Measurements from ENCODE around the gene SIL1. TPM values are rescaled to one million over a fixed set of nuclear protein-coding genes. Genes with fewer than 3 reads are reported as not detected.

Gene SIL1
- total RNA-seq, 4 donors from 2014 or later: 41.4 to 63.1 (median 52.8) TPM

DNA sequence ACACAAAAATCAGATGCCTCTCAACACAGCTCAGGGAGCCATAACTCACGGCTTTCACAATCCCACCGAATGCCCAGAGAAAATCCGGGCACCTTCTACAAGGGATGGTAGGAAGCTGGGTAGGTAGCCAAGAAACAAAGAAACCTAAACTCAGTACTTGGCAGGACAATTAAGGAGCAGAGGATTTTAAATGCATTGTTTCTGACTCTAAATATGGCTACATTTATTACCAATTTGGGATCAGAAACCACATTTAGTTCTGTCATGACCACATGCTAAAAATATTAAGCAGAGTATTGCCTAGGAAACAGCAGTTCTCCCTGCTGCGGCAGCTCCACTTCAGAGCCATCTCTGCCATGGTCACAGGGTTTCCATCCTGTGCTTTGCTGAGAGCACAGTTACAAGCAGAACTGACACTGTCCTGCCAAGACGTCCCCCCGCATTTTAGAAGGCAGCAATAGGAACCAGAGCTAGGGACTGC lies 57.5 kb downstream of the SIL1 start:
- H3K36me3 ChIP-seq: no peaks in the 10 kb centered on the region
- 53 to 58% methylated on average over 6 of the region's 6 CpGs for WGBS, 2 donors
- no peaks in the 10 kb centered on the region for H3K27me3 ChIP-seq
- DNase-seq (ENCODE audit: low spot score in 2 of 2): no peak
- H3K9me3 ChIP-seq: no peaks in the 10 kb centered on the region
- H3K27ac ChIP-seq: peak overlapping the region in 2 of 4 donors; percentile 30 to 48
- peaks cover 0 to 47% (median 27%) of the 10 kb centered on the region in 4 donors for H3K4me1 ChIP-seq
- TF ChIP-seq POLR2A (IDR thresholded peaks at IDR 0.05) (no peak), EP300 (IDR thresholded peaks at IDR 0.05) (no peak)
- TF ChIP-seq, protein P1, sequence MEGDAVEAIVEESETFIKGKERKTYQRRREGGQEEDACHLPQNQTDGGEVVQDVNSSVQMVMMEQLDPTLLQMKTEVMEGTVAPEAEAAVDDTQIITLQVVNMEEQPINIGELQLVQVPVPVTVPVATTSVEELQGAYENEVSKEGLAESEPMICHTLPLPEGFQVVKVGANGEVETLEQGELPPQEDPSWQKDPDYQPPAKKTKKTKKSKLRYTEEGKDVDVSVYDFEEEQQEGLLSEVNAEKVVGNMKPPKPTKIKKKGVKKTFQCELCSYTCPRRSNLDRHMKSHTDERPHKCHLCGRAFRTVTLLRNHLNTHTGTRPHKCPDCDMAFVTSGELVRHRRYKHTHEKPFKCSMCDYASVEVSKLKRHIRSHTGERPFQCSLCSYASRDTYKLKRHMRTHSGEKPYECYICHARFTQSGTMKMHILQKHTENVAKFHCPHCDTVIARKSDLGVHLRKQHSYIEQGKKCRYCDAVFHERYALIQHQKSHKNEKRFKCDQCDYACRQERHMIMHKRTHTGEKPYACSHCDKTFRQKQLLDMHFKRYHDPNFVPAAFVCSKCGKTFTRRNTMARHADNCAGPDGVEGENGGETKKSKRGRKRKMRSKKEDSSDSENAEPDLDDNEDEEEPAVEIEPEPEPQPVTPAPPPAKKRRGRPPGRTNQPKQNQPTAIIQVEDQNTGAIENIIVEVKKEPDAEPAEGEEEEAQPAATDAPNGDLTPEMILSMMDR (IDR thresholded peaks at IDR 0.05): no peak
- no peak overlapping the region for H3K4me3 ChIP-seq

DNA sequence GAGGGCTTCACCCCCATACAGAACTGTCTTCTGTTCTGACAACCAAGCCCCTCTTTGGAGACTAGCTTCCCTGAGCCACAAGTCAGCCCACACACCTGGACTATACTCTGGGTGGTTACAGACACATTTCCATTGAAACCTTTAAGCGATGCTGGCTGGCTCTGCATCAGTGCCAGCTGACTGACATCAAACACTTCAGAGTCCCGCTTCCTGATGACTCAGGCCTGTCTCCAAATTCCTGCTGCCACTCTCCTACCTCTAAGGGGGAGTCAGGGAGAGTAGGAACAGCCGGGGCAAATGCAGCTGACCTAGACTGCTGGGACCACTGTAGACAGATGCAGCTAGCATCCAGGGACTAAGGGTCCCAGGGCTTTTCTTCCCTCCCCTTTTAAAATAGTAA lies 59.4 kb downstream of the SIL1 start:
- no peak for DNase-seq (ENCODE audit: low spot score in 2 of 2)
- Histone ChIP-seq H3K36me3 (no peaks in the 10 kb centered on the region), H3K27ac (peak overlapping the region in 1 of 4 donors; percentile 8), H3K9me3 (no peaks in the 10 kb centered on the region), H3K4me3 (no peak overlapping the region), H3K27me3 (no peaks in the 10 kb centered on the region), H3K4me1 (peaks cover 0 to 55% (median 27%) of the 10 kb centered on the region in 4 donors)
- WGBS, 2 donors: 49 to 57% methylated on average over 3 of the region's 3 CpGs
- no peak for TF ChIP-seq POLR2A (IDR thresholded peaks at IDR 0.05)
- no peak for TF ChIP-seq EP300 (IDR thresholded peaks at IDR 0.05)
- TF ChIP-seq, protein P1 (IDR thresholded peaks at IDR 0.05): no peak

DNA sequence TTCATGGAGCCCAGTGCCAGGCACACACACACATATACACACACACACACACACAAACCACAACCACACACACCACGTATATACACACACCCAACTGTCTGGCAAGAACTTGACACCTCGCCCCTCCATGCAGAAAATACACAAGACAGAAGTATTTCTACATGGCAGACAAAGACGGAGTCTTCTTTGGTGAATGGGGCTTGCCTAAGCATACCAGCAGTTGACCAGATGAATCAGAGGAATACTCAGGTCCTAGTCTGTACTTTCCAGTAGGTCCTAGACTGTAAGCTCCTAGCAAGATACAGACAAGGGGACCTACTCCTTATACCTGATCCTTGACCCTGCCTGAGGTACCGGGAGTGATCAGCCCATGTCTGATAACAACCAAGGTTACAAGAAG lies 60.1 kb downstream of the SIL1 start:
- Histone ChIP-seq H3K27ac (no peak overlapping the region), H3K36me3 (no peaks in the 10 kb centered on the region), H3K9me3 (no peaks in the 10 kb centered on the region), H3K27me3 (no peaks in the 10 kb centered on the region), H3K4me3 (no peak overlapping the region), H3K4me1 (peaks cover 0 to 62% (median 27%) of the 10 kb centered on the region in 4 donors)
- WGBS, 2 donors: 69 to 78% methylated on average over 4 of the region's 4 CpGs
- TF ChIP-seq EP300 (IDR thresholded peaks at IDR 0.05): no peak
- no peak for TF ChIP-seq POLR2A (IDR thresholded peaks at IDR 0.05)
- TF ChIP-seq, protein P1 (IDR thresholded peaks at IDR 0.05): no peak
- no peak for DNase-seq (ENCODE audit: low spot score in 2 of 2)

DNA sequence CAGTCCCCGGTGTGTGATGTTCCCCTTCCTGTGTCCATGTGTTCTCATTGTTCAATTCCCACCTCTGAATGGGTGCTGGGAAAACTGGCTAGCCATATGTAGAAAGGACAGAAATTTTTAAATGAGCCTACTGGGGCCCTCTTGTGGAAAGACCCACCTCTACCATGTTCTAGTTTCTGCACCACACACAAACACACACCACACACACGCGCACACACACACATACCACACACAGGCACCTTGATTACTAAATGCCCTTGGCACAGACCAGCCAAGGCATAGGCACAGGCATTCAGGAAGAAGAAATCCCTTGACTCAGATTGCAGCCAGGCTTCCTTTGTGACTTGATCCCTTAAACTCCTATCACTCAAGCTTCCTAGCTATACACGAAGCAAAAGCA lies 60.5 kb downstream of the SIL1 start:
- no peak for TF ChIP-seq EP300 (IDR thresholded peaks at IDR 0.05)
- TF ChIP-seq POLR2A (IDR thresholded peaks at IDR 0.05): no peak
- TF ChIP-seq, protein P1 (IDR thresholded peaks at IDR 0.05): no peak
- Histone ChIP-seq H3K27ac (no peak overlapping the region), H3K27me3 (no peaks in the 10 kb centered on the region), H3K9me3 (no peaks in the 10 kb centered on the region), H3K4me1 (peaks cover 0 to 64% (median 27%) of the 10 kb centered on the region in 4 donors), H3K36me3 (no peaks in the 10 kb centered on the region), H3K4me3 (no peak overlapping the region)
- no peak for DNase-seq (ENCODE audit: low spot score in 2 of 2)
- 50 to 54% methylated on average over 4 of the region's 4 CpGs for WGBS, 2 donors

DNA sequence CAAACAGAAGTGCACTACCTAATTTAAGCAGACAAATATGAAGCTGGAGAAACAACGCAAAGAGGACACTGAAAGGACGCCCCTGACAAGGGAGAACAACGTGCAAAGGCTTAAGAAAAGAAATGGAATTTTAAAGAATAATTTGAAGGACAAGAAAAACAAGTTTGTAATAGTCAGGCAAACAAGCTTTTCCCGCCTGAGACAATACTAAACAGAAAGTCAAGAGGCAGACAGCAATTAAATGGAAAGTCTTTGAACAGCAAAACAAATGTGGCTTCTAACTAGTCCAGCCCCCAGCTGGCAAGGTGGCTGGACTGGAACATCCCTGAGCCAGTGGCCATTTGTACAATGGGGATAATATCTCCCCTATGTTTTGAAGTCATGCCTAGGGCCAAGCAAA lies 63.3 kb downstream of the SIL1 start:
- H3K4me3 ChIP-seq: no peak overlapping the region
- no peak overlapping the region for H3K27ac ChIP-seq
- TF ChIP-seq, protein P1 (IDR thresholded peaks at IDR 0.05): no peak
- TF ChIP-seq EP300 (IDR thresholded peaks at IDR 0.05) (no peak), POLR2A (IDR thresholded peaks at IDR 0.05) (no peak)
- 73 to 74% methylated on average over 4 of the region's 4 CpGs for WGBS, 2 donors
- DNase-seq (ENCODE audit: low spot score in 2 of 2): no peak
- H3K9me3 ChIP-seq: no peaks in the 10 kb centered on the region
- H3K27me3 ChIP-seq: no peaks in the 10 kb centered on the region
- H3K4me1 ChIP-seq: peaks cover 0 to 61% (median 21%) of the 10 kb centered on the region in 4 donors
- H3K36me3 ChIP-seq: no peaks in the 10 kb centered on the region
